NCI-H345 (cell line): ENCODE data around the gene AGPAT1.
"Not testable (repeated sequence)": the region's sequence is repeated elsewhere in the genome, so short reads cannot be mapped to it uniquely, and the experiment has no call there.

Experiments
- DNase-seq: peaks from one replicate; lab custom pipeline; 2025; lab: John Stamatoyannopoulos, UW

The AGPAT1 gene

DNA sequence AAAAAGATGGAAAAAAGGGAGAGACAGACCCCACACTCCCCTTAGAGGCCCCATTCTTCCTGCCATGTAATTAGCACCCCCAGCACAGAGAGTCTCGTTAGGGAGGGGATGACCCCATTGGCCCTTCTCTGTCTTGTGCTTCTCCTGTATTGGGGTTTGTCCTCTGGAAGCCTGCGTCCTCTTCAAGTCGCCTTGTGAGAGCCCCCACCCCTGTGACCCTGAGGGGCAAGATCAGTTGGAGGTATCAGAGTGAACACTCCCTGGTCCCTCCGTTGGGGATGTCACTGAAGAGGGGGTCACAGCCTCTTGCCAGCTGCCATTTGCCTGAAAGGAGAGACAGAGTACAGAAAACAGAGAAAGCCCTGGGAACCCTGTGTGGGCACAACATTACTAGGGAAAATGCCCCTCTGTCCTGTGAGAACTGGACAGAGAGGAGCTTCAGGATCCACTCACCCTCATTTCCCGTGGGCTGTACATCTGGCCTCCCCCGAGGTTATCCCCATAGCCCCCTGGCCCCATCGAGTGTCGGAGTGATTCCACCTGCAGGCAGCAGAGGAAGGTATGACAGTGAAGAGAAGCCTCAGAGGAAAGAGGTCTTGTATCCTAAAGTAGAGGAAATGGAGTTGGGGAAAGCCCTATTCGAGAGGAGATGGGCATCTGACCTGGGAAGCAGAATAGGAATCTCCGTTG lies 10.4 kb upstream of the AGPAT1 start:
- DNase-seq = not testable (repeated sequence)

DNA sequence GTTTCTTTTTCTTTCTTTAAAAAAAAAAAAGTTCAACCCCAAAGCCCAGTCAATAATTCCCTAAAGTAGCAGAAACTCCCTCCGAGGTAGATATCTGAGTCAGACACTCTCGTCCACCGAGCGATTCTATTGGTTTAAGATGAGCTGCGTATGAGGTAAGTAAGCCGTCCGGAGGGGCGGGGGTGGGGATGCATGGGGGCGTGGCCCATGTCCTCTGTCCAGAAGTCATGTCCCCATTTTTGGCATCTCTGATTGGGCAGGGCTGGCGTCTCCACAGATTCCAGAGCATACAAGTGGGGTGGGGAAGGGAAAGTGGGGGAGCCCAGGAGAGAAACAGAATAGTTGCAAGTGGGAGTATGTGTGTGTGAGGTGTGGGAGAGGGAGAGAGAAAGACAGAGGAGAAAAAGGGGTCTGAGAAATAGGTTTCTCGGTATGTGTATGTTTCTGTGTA lies 9.8 kb upstream of the AGPAT1 start:
- not testable (repeated sequence) for DNase-seq

- no peak for DNase-seq
Observed at GRCh38 chr6:32184084-32184640, 8.3 kb upstream of the AGPAT1 start, which contains the start of gene AGER. Gene AGER (minus strand): TSS chr6:32184253. CDS start chr6:32184222, 31 bp downstream.

GRCh38 chr6:32183483-32184083 lies 7.7 kb upstream of the AGPAT1 start:
- no peak for DNase-seq

DNA sequence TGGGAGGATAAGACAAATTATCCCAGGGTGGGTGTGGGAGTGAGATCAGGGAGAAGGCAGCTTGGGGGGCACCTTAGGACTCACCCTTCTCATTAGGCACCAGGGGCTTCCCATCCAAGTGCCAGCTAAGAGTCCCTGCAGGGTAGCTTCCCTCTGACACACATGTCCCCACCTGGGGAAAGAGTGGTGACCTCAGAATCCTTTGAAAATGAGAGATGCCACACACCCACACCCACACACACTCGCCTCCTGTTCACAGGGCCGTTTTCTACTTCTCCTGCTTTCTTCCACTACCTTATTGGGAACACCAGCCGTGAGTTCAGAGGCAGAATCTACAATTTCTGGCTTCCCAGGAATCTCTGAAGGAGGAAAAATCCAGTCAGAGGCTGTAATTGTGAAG lies 7.1 kb upstream of the AGPAT1 start:
- DNase-seq = no peak

- no peak for DNase-seq
Observed at GRCh38 chr6:32182555-32182981, 6.7 kb upstream of the AGPAT1 start.

DNA sequence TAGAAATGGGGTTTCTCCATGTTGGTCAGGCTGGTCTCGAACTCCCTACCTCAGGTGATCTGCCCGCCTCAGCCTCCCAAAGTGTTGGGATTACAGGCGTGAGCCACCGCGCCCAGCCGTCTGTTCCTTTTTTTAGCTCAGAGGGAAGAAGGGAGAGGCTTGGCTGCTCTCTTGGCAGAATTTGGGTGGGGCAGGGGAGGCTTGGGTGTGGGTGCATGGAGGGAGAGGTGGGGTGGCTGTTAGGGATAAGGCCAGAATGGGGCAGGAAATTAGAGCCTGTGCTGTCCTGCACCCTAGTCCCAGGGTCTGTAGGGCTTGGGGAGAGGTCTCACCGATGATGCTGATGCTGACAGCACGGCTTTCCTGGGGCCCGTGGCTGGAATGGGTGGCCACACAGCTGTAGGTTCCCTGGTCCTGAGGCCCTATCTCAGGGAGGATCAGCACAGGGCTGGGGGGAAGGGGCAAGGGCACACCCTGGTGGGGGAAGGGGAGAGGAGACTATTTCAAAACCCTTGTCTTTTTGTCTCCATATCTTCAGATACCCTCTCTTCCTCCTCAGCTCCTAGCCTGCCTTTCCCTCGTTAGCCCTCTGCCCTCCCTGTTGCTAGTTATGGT lies 6.1 kb upstream of the AGPAT1 start:
- no peak for DNase-seq

DNA sequence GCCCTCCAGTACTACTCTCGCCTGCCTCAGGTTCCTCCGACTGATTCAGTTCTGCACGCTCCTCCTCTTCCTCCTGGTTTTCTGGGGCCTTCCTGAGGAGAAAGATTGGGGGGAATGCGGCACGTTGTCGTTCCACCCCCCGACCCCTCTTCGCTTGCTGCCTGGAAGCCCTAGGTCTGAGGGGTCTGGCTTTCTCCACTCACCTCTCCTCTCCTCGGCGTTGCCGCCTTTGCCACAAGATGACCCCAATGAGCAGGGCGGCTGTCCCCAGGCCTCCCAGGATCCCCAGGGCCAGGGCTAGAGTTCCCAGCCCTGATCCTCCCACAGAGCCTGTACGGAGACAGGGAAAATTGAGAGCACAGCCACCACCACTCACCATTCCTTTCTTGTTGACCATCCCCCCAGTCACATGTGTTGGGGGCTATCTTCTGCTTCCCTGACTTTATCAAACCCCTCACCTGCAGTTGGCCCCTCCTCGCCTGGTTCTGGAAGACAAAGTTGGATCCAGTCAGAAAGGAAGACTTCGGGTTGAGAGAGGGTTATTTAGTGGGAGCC lies 5.3 kb upstream of the AGPAT1 start:
- DNase-seq = no peak

DNA sequence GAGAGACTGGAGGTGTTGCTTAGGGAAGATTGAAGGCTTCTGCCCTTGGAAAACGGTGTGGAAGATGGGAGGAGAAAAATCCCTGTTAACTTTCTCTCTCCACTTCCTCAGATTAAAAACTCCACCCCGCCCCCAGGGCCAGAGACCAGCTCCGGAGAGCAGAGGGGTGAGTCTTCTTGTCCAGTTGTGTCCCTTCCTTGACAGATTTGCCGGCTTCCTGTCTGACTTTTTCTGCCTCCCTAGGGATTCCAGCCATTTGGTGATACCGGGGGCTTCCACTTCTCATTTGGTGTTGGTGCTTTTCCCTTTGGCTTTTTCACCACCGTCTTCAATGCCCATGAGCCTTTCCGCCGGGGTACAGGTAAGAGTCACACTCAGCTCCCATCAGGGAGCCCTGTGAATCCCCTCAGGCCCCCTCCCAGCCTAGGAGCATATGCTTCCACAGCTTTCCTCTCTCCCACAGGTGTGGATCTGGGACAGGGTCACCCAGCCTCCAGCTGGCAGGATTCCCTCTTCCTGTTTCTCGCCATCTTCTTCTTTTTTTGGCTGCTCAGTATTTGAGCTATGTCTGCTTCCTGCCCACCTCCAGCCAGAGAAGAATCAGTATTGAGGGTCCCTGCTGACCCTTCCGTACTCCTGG lies 4.0 kb upstream of the AGPAT1 start:
- DNase-seq = no peak

DNA sequence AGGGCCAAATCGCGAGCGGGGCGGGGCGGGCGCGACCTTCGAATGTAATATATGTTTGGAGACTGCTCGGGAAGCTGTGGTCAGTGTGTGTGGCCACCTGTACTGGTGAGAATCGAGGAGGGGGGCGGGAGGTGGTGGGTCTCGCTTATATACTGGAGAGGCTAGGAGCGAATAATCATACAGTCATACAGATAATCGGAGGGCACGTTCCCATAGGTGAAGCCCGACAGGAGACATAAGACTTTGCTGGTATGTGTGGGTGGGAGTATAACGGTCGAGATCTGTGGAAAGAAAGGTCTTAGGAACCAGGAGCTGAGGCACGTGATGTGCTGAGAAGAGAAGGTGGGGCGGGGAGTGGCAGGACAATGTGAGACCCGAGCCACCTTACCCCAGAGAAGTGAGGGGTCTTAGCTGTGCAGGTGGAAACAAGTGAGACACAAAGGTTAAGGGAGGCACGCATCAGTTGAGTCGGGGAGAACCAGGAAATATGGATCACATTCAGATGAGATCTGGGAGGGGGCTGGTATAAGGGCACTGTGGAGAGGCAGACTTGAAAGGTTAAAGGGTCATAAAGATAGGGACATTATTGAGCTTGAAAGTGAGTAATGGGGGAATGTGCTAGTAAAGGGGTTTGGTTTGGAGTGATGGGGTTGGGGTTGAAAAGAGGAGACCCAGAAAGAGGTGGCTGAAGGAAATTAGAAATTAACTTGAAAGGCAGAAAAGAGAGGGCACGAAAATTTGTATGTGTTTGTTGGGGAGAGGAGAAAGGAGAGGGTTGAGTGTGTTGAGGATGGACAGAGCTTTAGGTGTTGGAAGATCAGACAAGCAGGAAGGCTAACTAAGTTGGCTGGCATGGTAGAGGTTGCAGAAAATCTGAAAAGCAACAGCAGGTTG lies 2.9 kb upstream of the AGPAT1 start:
- peak; percentile 15 for DNase-seq

- peak; percentile 100 for DNase-seq
Observed at GRCh38 chr6:32177788-32178546, 2.1 kb upstream of the AGPAT1 start, which contains the start of gene RNF5. Gene RNF5 (plus strand): TSS chr6:32178405. CDS start chr6:32178512, 107 bp downstream.

GRCh38 chr6:32177183-32177787 lies 1.4 kb upstream of the AGPAT1 start:
- DNase-seq = peak; percentile 83

- no peak for DNase-seq
Observed at GRCh38 chr6:32176476-32177182, 745 bp upstream of the AGPAT1 start.

- DNase-seq = no peak
Observed at GRCh38 chr6:32175322-32175710, 568 bp downstream of the AGPAT1 start.

DNA sequence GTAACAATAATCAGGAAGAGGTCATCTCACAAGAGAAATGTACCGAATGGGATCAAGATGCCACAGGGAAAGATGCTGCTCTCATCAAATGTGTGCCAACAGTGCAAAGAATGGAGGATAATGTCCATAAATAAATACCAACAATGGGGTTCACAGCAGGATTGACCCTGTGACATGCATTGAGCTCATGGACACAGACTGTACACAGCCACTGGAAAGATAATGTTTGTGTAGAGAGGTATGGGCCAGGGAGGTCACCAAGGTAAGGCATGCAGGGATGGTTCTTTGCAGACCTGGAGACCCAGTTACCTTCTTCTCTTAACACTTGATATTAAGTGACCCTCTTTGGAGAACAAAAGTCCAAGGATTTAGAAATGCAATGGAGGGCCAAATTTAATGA lies 1.5 kb downstream of the AGPAT1 start:
- no peak for DNase-seq

DNA sequence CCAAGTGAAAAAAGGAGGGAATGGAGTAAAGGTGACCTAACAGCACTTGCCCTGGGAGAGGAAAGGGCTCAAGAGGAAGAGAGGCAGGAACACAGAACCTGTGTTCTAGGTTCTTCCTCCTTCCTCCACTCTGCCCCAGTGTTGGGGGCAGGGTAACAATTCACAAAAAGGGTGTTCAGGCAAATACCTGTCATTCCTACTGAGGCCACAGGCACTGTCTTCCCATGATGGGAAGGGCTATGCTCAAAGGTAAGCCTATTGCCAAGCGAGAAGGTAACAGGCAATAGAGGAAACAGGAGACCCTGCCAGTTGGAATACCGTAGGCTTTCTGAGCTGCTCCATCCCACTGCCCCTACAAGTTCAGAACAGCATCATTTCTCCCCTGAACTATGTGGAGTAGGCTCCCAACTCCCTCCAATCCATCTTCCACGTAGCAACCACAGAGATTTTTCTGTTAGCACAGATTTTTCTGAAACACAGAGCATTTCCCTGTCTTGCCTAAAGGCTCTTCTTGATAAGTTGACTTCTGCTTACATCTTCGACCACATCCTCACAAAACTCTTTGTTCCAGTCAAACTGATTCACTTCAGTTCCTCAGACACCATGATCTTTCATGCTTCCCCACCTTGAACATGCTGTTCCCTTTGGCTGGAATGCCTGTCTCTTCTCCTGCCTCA lies 2.7 kb downstream of the AGPAT1 start:
- DNase-seq = no peak

GRCh38 chr6:32171234-32171633 lies 4.7 kb downstream of the AGPAT1 start:
- DNase-seq = no peak

- no peak for DNase-seq
Observed at GRCh38 chr6:32170294-32170693, 5.6 kb downstream of the AGPAT1 start.
